Keratinocyte (primary cell): ENCODE measurements around the gene RGS17. TPM values are rescaled to one million over a fixed set of nuclear protein-coding genes. Genes with fewer than 3 reads are reported as not detected.

ENCODE experiments used
- DNase-seq: peaks from one replicate; pipeline ENCODE4 v3.0.0-alpha.2; 2011; ENCODE audit warnings: low read depth, missing footprints, low spot score
- FAIRE-seq: peaks from 2 replicates; lab custom pipeline; 2011; peaks lifted over from hg19 to GRCh38; lab: Jason Lieb, UNC
- H2AFZ ChIP-seq: 2 replicates; pipeline ENCODE4 v1.6.0; 2012; ENCODE audit warnings: low read length, control low read depth, inconsistent platforms; ENCODE audit not compliant: control insufficient read depth
- H3K27ac ChIP-seq: 2 replicates; pipeline ENCODE4 v1.5.1; 2011; ENCODE audit warnings: low read length; ENCODE audit not compliant: control insufficient read depth, insufficient read depth
- H3K27me3 ChIP-seq: 3 replicates; pipeline ENCODE4 v1.6.0; 2011; ENCODE audit warnings: low read length; ENCODE audit not compliant: control insufficient read depth, insufficient read depth; ENCODE audit errors: extremely low read depth
- H3K36me3 ChIP-seq, 2 experiments: 2 replicates in 1 of 2; 3 replicates in 1 of 2; pipeline ENCODE4 v1.5.1; 2011; ENCODE audit warnings: low read length in 2 of 2, mild to moderate bottlenecking in 1 of 2; ENCODE audit not compliant: control insufficient read depth in 2 of 2, insufficient read depth in 2 of 2; ENCODE audit errors: extremely low read depth in 1 of 2
- H3K4me1 ChIP-seq: 3 replicates; pipeline ENCODE4 v1.5.1; 2011; ENCODE audit warnings: low read length; ENCODE audit not compliant: control insufficient read depth, insufficient read depth; ENCODE audit errors: extremely low read depth
- H3K4me2 ChIP-seq: 3 replicates; pipeline ENCODE4 v1.6.0; 2011; ENCODE audit warnings: low read depth, low read length; ENCODE audit not compliant: control insufficient read depth, insufficient read depth; ENCODE audit errors: extremely low read depth
- H3K4me3 ChIP-seq, 3 experiments: fragments of 200-600 bp in 1 of 3; sonication (generic) in 1 of 3; 2 replicates in 2 of 3; 3 replicates in 1 of 3; pipeline ENCODE4 v1.5.1; 2011 to 2016; ENCODE audit warnings: low read length in 3 of 3, mild to moderate bottlenecking in 3 of 3, control low read depth in 2 of 3, inconsistent platforms in 1 of 3, low read depth in 1 of 3, mixed read lengths in 1 of 3, mixed run types in 1 of 3, moderate library complexity in 1 of 3; ENCODE audit not compliant: control insufficient read depth in 2 of 3, insufficient read depth in 2 of 3; ENCODE audit errors: extremely low read depth in 1 of 3
- H3K79me2 ChIP-seq: 2 replicates; pipeline ENCODE4 v1.6.0; 2012; ENCODE audit warnings: low read length; ENCODE audit not compliant: control insufficient read depth, insufficient read depth
- H3K9ac ChIP-seq: 3 replicates; pipeline ENCODE4 v1.6.0; 2011; ENCODE audit warnings: low read length; ENCODE audit not compliant: control insufficient read depth, insufficient read depth; ENCODE audit errors: extremely low read depth
- H3K9me1 ChIP-seq: 3 replicates; pipeline ENCODE4 v1.6.0; 2011; ENCODE audit warnings: low read length; ENCODE audit not compliant: control insufficient read depth, insufficient read depth; ENCODE audit errors: extremely low read depth
- H3K9me3 ChIP-seq: 2 replicates; pipeline ENCODE4 v1.5.1; 2012; ENCODE audit warnings: low read depth, low read length; ENCODE audit not compliant: control insufficient read depth
- H4K20me1 ChIP-seq: 3 replicates; pipeline ENCODE4 v1.6.0; 2011; ENCODE audit warnings: low read length; ENCODE audit not compliant: control insufficient read depth, insufficient read depth; ENCODE audit errors: extremely low read depth
- CTCF ChIP-seq, 3 experiments: IDR thresholded peaks in 1 of 3; conservative IDR thresholded peaks in 1 of 3; optimal IDR thresholded peaks in 1 of 3; 2 replicates in 2 of 3; 3 replicates in 1 of 3; pipeline versions ENCODE3 to v1.5.1; 2011; ENCODE audit warnings: low read length in 3 of 3, mild to moderate bottlenecking in 3 of 3, moderate library complexity in 2 of 3, control low read depth in 1 of 3, inconsistent platforms in 1 of 3; ENCODE audit not compliant: insufficient read depth in 2 of 3; ENCODE audit errors: extremely low read depth in 1 of 3
- EZH2 ChIP-seq: IDR thresholded peaks from one replicate; pipeline ENCODE4 v1.6.1; 2012; ENCODE audit warnings: inconsistent platforms, mild to moderate bottlenecking, low read length, moderate library complexity
- dilution Hi-C: fragments of 300-500 bp; cut with MboI; formaldehyde crosslinking; loops from one replicate; pipeline ENCODE4 v1.7.0; 2020; ENCODE audit warnings: low sequenced_read_pairs; ENCODE audit not compliant: extremely low pct_ligation_motif_present
- polyA plus RNA-seq, 5 experiments: library from polyadenylated mRNA; depleted of rRNA in 3 of 5; stranded (reverse) in 3 of 5; stranded (forward) in 1 of 5; unstranded in 1 of 5; fragments of >200 nt; gene quantifications; 1 replicate in 1 of 5; 2 replicates in 3 of 5; 3 replicates in 1 of 5; pipeline versions ENCODE4 v1.2.1 to v1.2.3, GENCODE V29; 2011 to 2012; ENCODE audit warnings: missing spikeins in 2 of 5, low read depth in 1 of 5, low replicate concordance in 1 of 5

RGS17 gene
- polyA plus RNA-seq, 1 donor (not counting 4 experiments of a cell fraction or from before 2014, with no cell fraction given) = 0.22 TPM

GRCh38 chr6:153090241-153090930 lies 40.7 kb downstream of the RGS17 start:
- H4K20me1 ChIP-seq = no peaks in the 10 kb centered on the region
- H3K4me1 ChIP-seq = peaks cover 10% of the 10 kb centered on the region
- H3K79me2 ChIP-seq = no peaks in the 10 kb centered on the region
- FAIRE-seq = peak; percentile 92
- DNase-seq = no peak
- no peak overlapping the region for H3K9ac ChIP-seq
- H3K4me3 ChIP-seq = no peak overlapping the region
- peak overlapping the region; percentile 25 for H3K4me2 ChIP-seq
- no peaks in the 10 kb centered on the region for H3K27me3 ChIP-seq
- no peaks in the 10 kb centered on the region for H3K9me3 ChIP-seq
- H3K27ac ChIP-seq = no peak overlapping the region
- TF ChIP-seq EZH2 (no peak), CTCF (optimal IDR thresholded peaks at IDR 0.05 in 1 of 3, IDR thresholded peaks at IDR 0.05 in 1 of 3, conservative IDR thresholded peaks at IDR 0.05 in 1 of 3; ENCODE audit: extremely low read depth in 1 of 3, insufficient read depth in 2 of 3, low read length in 3 of 3) (no peak)
- no peaks in the 10 kb centered on the region for H3K9me1 ChIP-seq
- H2AFZ ChIP-seq = peak overlapping the region; percentile 24
- H3K36me3 ChIP-seq = no peaks in the 10 kb centered on the region
- dilution Hi-C loops = no loop called here

GRCh38 chr6:153088796-153089195 lies 42.3 kb downstream of the RGS17 start:
- Histone ChIP-seq H3K27ac (no peak overlapping the region), H3K27me3 (no peaks in the 10 kb centered on the region), H3K4me2 (no peak overlapping the region), H3K9me1 (no peaks in the 10 kb centered on the region), H2AFZ (no peak overlapping the region), H3K9me3 (no peaks in the 10 kb centered on the region), H3K79me2 (no peaks in the 10 kb centered on the region), H3K4me1 (peaks cover 10% of the 10 kb centered on the region), H3K36me3 (no peaks in the 10 kb centered on the region), H3K9ac (no peak overlapping the region), H3K4me3 (no peak overlapping the region), H4K20me1 (no peaks in the 10 kb centered on the region)
- dilution Hi-C loops = no loop called here
- TF ChIP-seq EZH2 (no peak), CTCF (optimal IDR thresholded peaks at IDR 0.05 in 1 of 3, IDR thresholded peaks at IDR 0.05 in 1 of 3, conservative IDR thresholded peaks at IDR 0.05 in 1 of 3; ENCODE audit: extremely low read depth in 1 of 3, insufficient read depth in 2 of 3, low read length in 3 of 3) (no peak)
- FAIRE-seq (no peak), DNase-seq (no peak)
